Peyer's patch (tissue), 4 donors: ENCODE data around the gene SLC44A3.

Experiments
- POLR2A ChIP-seq, 2 donors: fragments of 450-650 bp; IDR thresholded peaks; one replicate each; pipeline ENCODE4 v1.5.1; 2017; ENCODE audit warnings: antibody characterized with exemption in 2 of 2, mild to moderate bottlenecking in 2 of 2, moderate library complexity in 2 of 2
- TF ChIP-seq, protein P1 (sequence below), 6 experiments: fragments of 450-650 bp in 4 of 6; fragments of 200-600 bp in 2 of 6; sonication (generic) in 1 of 6; IDR thresholded peaks; one replicate each; pipeline ENCODE4 v1.5.1; 2017 to 2019; ENCODE audit warnings: antibody characterized with exemption in 6 of 6, mild to moderate bottlenecking in 3 of 6, moderate library complexity in 1 of 6

DNA sequence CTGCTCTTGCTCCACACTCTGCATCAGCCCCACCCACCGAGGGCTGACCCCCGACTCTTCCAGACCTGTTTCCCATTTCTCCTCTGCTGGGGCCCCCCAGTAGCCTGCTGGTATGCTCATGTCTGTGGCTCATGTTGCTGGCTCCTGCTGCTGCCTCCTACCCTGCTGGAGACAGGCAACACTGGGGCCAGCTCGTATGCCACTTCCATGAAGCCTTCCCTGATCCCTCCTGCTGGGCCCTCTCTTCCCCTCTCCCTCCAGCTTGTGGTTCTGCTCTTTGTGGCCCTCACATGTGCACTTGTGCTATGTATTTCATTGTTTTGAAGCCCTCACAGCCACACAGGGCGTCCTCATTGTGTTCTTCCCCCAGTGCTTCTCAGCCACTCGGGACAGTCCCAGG, 66.2 kb downstream of the SLC44A3 start:
- TF ChIP-seq, protein P1, sequence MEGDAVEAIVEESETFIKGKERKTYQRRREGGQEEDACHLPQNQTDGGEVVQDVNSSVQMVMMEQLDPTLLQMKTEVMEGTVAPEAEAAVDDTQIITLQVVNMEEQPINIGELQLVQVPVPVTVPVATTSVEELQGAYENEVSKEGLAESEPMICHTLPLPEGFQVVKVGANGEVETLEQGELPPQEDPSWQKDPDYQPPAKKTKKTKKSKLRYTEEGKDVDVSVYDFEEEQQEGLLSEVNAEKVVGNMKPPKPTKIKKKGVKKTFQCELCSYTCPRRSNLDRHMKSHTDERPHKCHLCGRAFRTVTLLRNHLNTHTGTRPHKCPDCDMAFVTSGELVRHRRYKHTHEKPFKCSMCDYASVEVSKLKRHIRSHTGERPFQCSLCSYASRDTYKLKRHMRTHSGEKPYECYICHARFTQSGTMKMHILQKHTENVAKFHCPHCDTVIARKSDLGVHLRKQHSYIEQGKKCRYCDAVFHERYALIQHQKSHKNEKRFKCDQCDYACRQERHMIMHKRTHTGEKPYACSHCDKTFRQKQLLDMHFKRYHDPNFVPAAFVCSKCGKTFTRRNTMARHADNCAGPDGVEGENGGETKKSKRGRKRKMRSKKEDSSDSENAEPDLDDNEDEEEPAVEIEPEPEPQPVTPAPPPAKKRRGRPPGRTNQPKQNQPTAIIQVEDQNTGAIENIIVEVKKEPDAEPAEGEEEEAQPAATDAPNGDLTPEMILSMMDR (IDR thresholded peaks at IDR 0.05): no peak
- TF ChIP-seq POLR2A (IDR thresholded peaks at IDR 0.05): no peak
